ENCODE results near the gene VPS51. TPM values are rescaled to one million over a fixed set of nuclear protein-coding genes. Genes with fewer than 3 reads are reported as not detected.

VPS51 gene
- total RNA-seq, 1 donor from 2014 or later = 94.9 TPM

GRCh38 chr11:65056999-65057398 lies 39.0 kb upstream of the VPS51 start:
- no peak for TF ChIP-seq CTCF (IDR thresholded peaks at IDR 0.05)

GRCh38 chr11:65057526-65057925 lies 38.5 kb upstream of the VPS51 start:
- no peak for DNase-seq
- Histone ChIP-seq H3K36me3 (no peaks in the 10 kb centered on the region), H3K4me1 (no peaks in the 10 kb centered on the region), H3K4me3 (no peak overlapping the region), H3K9me3 (no peaks in the 10 kb centered on the region), H3K27me3 (ENCODE audit: low read depth) (no peaks in the 10 kb centered on the region), H3K27ac (no peak overlapping the region)
- no peak for ATAC-seq
- intact Hi-C loops (cut with DNase I) = no loop called here
- TF ChIP-seq CTCF (IDR thresholded peaks at IDR 0.05) = no peak

More at GRCh38 chr11:65056999-65057398, 39.0 kb upstream of the VPS51 start:
- no peak overlapping the region for H3K27ac ChIP-seq
- no peaks in the 10 kb centered on the region for H3K36me3 ChIP-seq
- H3K4me3 ChIP-seq = no peak overlapping the region
- no peaks in the 10 kb centered on the region for H3K4me1 ChIP-seq
- H3K9me3 ChIP-seq = no peaks in the 10 kb centered on the region
- ATAC-seq (no peak), DNase-seq (no peak)
- intact Hi-C loops (cut with DNase I) = no loop called here
- no peaks in the 10 kb centered on the region for H3K27me3 ChIP-seq (ENCODE audit: low read depth)

GRCh38 chr11:65058012-65058411 lies 38.0 kb upstream of the VPS51 start:
- Histone ChIP-seq H3K9me3 (no peaks in the 10 kb centered on the region), H3K27me3 (ENCODE audit: low read depth) (no peaks in the 10 kb centered on the region), H3K27ac (no peak overlapping the region), H3K4me3 (no peak overlapping the region), H3K36me3 (no peaks in the 10 kb centered on the region), H3K4me1 (no peaks in the 10 kb centered on the region)
- intact Hi-C loops (cut with DNase I) = no loop called here
- ATAC-seq (peak in 1 of 2 donors; percentile 10), DNase-seq (no peak)
- TF ChIP-seq CTCF (IDR thresholded peaks at IDR 0.05) = no peak

GRCh38 chr11:65058419-65059054 lies 37.5 kb upstream of the VPS51 start, which contains the start of gene NAALADL1:
NAALADL1 (minus strand) TSS chr11:65058553; CDS start chr11:65058521, 32 bp downstream.
- H3K36me3 ChIP-seq = no peaks in the 10 kb centered on the region
- no peak within 1 kb of the TSS for H3K4me3 ChIP-seq
- no peak for ATAC-seq
- no peak for TF ChIP-seq CTCF (IDR thresholded peaks at IDR 0.05)
- no peaks in the 10 kb centered on the region for H3K4me1 ChIP-seq
- no peak within 1 kb of the TSS for H3K27ac ChIP-seq
- DNase-seq = no peak
- H3K27me3 ChIP-seq (ENCODE audit: low read depth) = no peaks in the 10 kb centered on the region
- intact Hi-C loops (cut with DNase I) = no loop called here
- no peaks in the 10 kb centered on the region for H3K9me3 ChIP-seq

- Histone ChIP-seq H3K27ac (no peak overlapping the region), H3K4me1 (no peaks in the 10 kb centered on the region), H3K27me3 (ENCODE audit: low read depth) (no peaks in the 10 kb centered on the region), H3K36me3 (no peaks in the 10 kb centered on the region), H3K9me3 (no peaks in the 10 kb centered on the region), H3K4me3 (no peak overlapping the region)
- ATAC-seq (no peak), DNase-seq (no peak)
- TF ChIP-seq CTCF (IDR thresholded peaks at IDR 0.05) = no peak
- intact Hi-C loops (cut with DNase I) = no loop called here
Observed at GRCh38 chr11:65059523-65059922, 36.5 kb upstream of the VPS51 start.

Data from lower lobe of right lung (tissue), 2 donors.